IPS DF 6.9 (cell line): ENCODE data around the gene OXCT1.

Experiments used
- DNase-seq: peaks from one replicate; pipeline ENCODE4 v3.0.0-alpha.2; 2013; ENCODE audit warnings: low read depth, low spot score
- H3K27ac ChIP-seq: one replicate; pipeline ENCODE4 v1.5.1; 2013; ENCODE audit warnings: low read length, control low read depth
- H3K27me3 ChIP-seq: 2 replicates; pipeline ENCODE4 v1.6.1; 2013; ENCODE audit warnings: mild to moderate bottlenecking, low read length; ENCODE audit not compliant: control insufficient read depth, insufficient read depth
- H3K36me3 ChIP-seq: 2 replicates; pipeline ENCODE4 v1.6.1; 2013; ENCODE audit warnings: low read length; ENCODE audit not compliant: control insufficient read depth, insufficient read depth
- H3K4me1 ChIP-seq: 2 replicates; pipeline ENCODE4 v1.6.1; 2013; ENCODE audit warnings: low read length; ENCODE audit not compliant: control insufficient read depth, insufficient read depth
- H3K4me3 ChIP-seq: 2 replicates; pipeline ENCODE4 v1.5.1; 2013; ENCODE audit warnings: mild to moderate bottlenecking, low read length
- H3K9me3 ChIP-seq: 2 replicates; pipeline ENCODE4 v1.6.1; 2013; ENCODE audit warnings: low read length, inconsistent platforms; ENCODE audit not compliant: control insufficient read depth, insufficient read depth
- WGBS: extraction: QIAGEN DNeasy Blood & Tissue Kit; methylation state at CpG from one replicate; pipeline ENCODE4 v1.1.7; 2013; ENCODE audit warnings: mixed read lengths, missing lambda C conversion rate; ENCODE audit not compliant: insufficient read length, insufficient coverage; 5-methylcytosine and 5-hydroxymethylcytosine counted together

OXCT1 gene

GRCh38 chr5:41778410-41778809 is 91.8 kb downstream of the OXCT1 start:
- H3K27me3 ChIP-seq = no peaks in the 10 kb centered on the region
- H3K4me3 ChIP-seq = no peak overlapping the region
- H3K36me3 ChIP-seq = no peaks in the 10 kb centered on the region
- no peaks in the 10 kb centered on the region for H3K9me3 ChIP-seq
- DNase-seq = no peak
- WGBS = no CpG with 5 or more reads among the region's 3 CpGs
- no peaks in the 10 kb centered on the region; the same call in 1 of the 2 replicates for H3K4me1 ChIP-seq
- H3K27ac ChIP-seq = no peak overlapping the region

- Histone ChIP-seq H3K9me3 (no peaks in the 10 kb centered on the region), H3K27ac (no peak overlapping the region), H3K4me3 (no peak overlapping the region), H3K27me3 (no peaks in the 10 kb centered on the region), H3K36me3 (no peaks in the 10 kb centered on the region), H3K4me1 (no peaks in the 10 kb centered on the region; the same call in 1 of the 2 replicates)
- DNase-seq = no peak
- no CpG with 5 or more reads among the region's 2 CpGs for WGBS
These were observed 93.8 kb downstream of the OXCT1 start for GRCh38 chr5:41776435-41776834.

- Histone ChIP-seq H3K36me3 (no peaks in the 10 kb centered on the region), H3K27me3 (no peaks in the 10 kb centered on the region), H3K27ac (no peak overlapping the region), H3K4me1 (no peaks in the 10 kb centered on the region; the same call in 1 of the 2 replicates), H3K4me3 (no peak overlapping the region), H3K9me3 (no peaks in the 10 kb centered on the region)
- DNase-seq = no peak
- no CpG with 5 or more reads among the region's 1 CpG for WGBS
These were observed 96.4 kb downstream of the OXCT1 start for GRCh38 chr5:41773799-41774198.

GRCh38 chr5:41772785-41773442 is 97.3 kb downstream of the OXCT1 start:
- no peaks in the 10 kb centered on the region for H3K36me3 ChIP-seq
- WGBS = no CpG with 5 or more reads among the region's 4 CpGs
- no peaks in the 10 kb centered on the region for H3K27me3 ChIP-seq
- H3K4me1 ChIP-seq = no peaks in the 10 kb centered on the region; the same call in 1 of the 2 replicates
- DNase-seq = no peak
- no peak overlapping the region for H3K4me3 ChIP-seq
- no peak overlapping the region for H3K27ac ChIP-seq
- no peaks in the 10 kb centered on the region for H3K9me3 ChIP-seq

- Histone ChIP-seq H3K4me3 (no peak overlapping the region), H3K27me3 (no peaks in the 10 kb centered on the region), H3K36me3 (no peaks in the 10 kb centered on the region), H3K27ac (no peak overlapping the region), H3K9me3 (no peaks in the 10 kb centered on the region), H3K4me1 (no peaks in the 10 kb centered on the region; the same call in 1 of the 2 replicates)
- DNase-seq = no peak
- no CpG with 5 or more reads among the region's 2 CpGs for WGBS
These were observed 98.2 kb downstream of the OXCT1 start for GRCh38 chr5:41772056-41772455.

GRCh38 chr5:41770799-41771198 is 99.4 kb downstream of the OXCT1 start:
- Histone ChIP-seq H3K4me3 (no peak overlapping the region), H3K9me3 (no peaks in the 10 kb centered on the region), H3K27ac (no peak overlapping the region), H3K27me3 (no peaks in the 10 kb centered on the region), H3K4me1 (no peaks in the 10 kb centered on the region; the same call in 1 of the 2 replicates), H3K36me3 (no peaks in the 10 kb centered on the region)
- DNase-seq = no peak

GRCh38 chr5:41768692-41769091 is 101.5 kb downstream of the OXCT1 start:
- H3K27ac ChIP-seq = no peak overlapping the region
- H3K9me3 ChIP-seq = no peaks in the 10 kb centered on the region
- no peaks in the 10 kb centered on the region for H3K36me3 ChIP-seq
- no CpG with 5 or more reads among the region's 5 CpGs for WGBS
- DNase-seq = no peak
- no peak overlapping the region for H3K4me3 ChIP-seq
- no peaks in the 10 kb centered on the region for H3K27me3 ChIP-seq
- no peaks in the 10 kb centered on the region for H3K4me1 ChIP-seq

- Histone ChIP-seq H3K27me3 (no peaks in the 10 kb centered on the region), H3K27ac (no peak overlapping the region), H3K9me3 (no peaks in the 10 kb centered on the region), H3K4me1 (no peaks in the 10 kb centered on the region), H3K36me3 (no peaks in the 10 kb centered on the region), H3K4me3 (no peak overlapping the region)
- no peak for DNase-seq
These were observed 105.6 kb downstream of the OXCT1 start for GRCh38 chr5:41764650-41765049.

GRCh38 chr5:41763574-41763973 is 106.7 kb downstream of the OXCT1 start:
- H3K4me3 ChIP-seq = no peak overlapping the region
- DNase-seq = no peak
- H3K4me1 ChIP-seq = no peaks in the 10 kb centered on the region
- H3K27ac ChIP-seq = no peak overlapping the region
- H3K36me3 ChIP-seq = no peaks in the 10 kb centered on the region
- WGBS = no CpG with 5 or more reads among the region's 2 CpGs
- H3K9me3 ChIP-seq = no peaks in the 10 kb centered on the region
- no peaks in the 10 kb centered on the region for H3K27me3 ChIP-seq

GRCh38 chr5:41763081-41763480 is 107.1 kb downstream of the OXCT1 start:
- no CpG with 5 or more reads among the region's 3 CpGs for WGBS
- DNase-seq = no peak
- H3K9me3 ChIP-seq = no peaks in the 10 kb centered on the region
- H3K4me3 ChIP-seq = no peak overlapping the region
- no peak overlapping the region for H3K27ac ChIP-seq
- no peaks in the 10 kb centered on the region for H3K36me3 ChIP-seq
- no peaks in the 10 kb centered on the region for H3K4me1 ChIP-seq
- no peaks in the 10 kb centered on the region for H3K27me3 ChIP-seq

- Histone ChIP-seq H3K9me3 (no peaks in the 10 kb centered on the region), H3K27ac (no peak overlapping the region), H3K36me3 (no peaks in the 10 kb centered on the region), H3K27me3 (no peaks in the 10 kb centered on the region), H3K4me3 (no peak overlapping the region), H3K4me1 (no peaks in the 10 kb centered on the region)
- no CpG with 5 or more reads among the region's 1 CpG for WGBS
- DNase-seq = no peak
These were observed 107.8 kb downstream of the OXCT1 start for GRCh38 chr5:41762426-41762825.
